Measurements from ENCODE around the gene ANO9.
A peak's percentile ranks its signal among the peaks of the same experiment; 100 is the strongest.
"Not testable (repeated sequence)": the region's sequence is repeated elsewhere in the genome, so short reads cannot be mapped to it uniquely, and the experiment has no call there.

ANO9 gene

GRCh38 chr11:403761-404431 lies 37.9 kb downstream of the ANO9 start:
- no peak for DNase-seq (ENCODE audit: low read depth in 1 of 2, low spot score in 1 of 2)

DNA sequence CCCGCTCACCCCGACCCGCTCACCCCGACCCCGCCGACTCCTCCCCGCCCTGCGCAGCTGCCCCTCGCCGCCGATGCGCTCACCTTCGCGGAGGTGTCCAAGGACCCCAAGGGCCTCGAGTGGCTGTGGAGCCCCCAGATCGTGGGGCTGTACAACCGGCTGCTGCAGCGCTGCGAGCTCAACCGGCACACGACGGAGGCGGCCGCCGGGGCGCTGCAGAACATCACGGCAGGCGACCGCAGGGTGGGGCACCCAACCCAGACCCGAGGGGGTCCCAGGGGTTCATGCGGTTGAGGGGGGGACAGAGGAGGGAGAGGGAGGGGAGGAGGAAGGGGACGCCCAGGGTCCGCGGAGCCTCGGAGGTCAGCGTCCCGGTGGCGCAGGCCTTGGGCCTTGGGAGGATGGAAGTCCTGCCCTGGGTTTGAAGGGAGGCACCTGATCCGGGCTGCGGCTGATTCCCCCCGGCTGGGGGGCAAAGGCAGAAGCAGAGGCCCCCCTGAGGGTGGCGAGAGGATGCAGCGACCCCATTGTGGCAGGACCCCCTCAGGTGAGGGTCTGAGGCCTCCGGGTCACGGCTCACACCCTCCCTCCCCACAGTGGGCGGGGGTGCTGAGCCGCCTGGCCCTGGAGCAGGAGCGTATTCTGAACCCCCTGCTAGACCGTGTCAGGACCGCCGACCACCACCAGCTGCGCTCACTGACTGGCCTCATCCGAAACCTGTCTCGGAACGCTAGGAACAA lies 38.6 kb downstream of the ANO9 start:
- no peak for DNase-seq (ENCODE audit: low read depth in 1 of 2, low spot score in 1 of 2)

GRCh38 chr11:401196-401595 lies 40.6 kb downstream of the ANO9 start:
- DNase-seq (ENCODE audit: low read depth in 1 of 2, low spot score in 1 of 2) = not testable (repeated sequence)

DNA sequence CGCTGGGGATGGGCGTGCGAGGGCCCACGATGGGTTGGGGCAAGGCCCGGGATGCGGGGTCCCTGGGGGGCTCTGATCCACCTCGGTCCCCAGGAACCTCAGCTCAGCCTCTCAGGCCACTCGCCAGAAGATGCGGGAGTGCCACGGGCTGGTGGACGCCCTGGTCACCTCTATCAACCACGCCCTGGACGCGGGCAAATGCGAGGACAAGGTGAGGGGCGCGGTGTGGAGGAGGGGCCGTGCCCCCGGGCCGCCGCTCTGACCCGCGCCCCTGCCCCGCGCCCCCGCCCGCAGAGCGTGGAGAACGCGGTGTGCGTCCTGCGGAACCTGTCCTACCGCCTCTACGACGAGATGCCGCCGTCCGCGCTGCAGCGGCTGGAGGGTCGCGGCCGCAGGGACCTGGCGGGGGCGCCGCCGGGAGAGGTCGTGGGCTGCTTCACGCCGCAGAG lies 41.5 kb downstream of the ANO9 start:
- DNase-seq (ENCODE audit: low read depth in 1 of 2, low spot score in 1 of 2) = no peak

- DNase-seq (ENCODE audit: low read depth in 1 of 2, low spot score in 1 of 2) = no peak
Measured at GRCh38 chr11:399731-400211, 42.0 kb downstream of the ANO9 start.

GRCh38 chr11:398826-399225 lies 43.0 kb downstream of the ANO9 start:
- no peak for DNase-seq (ENCODE audit: low read depth in 1 of 2, low spot score in 1 of 2)

DNA sequence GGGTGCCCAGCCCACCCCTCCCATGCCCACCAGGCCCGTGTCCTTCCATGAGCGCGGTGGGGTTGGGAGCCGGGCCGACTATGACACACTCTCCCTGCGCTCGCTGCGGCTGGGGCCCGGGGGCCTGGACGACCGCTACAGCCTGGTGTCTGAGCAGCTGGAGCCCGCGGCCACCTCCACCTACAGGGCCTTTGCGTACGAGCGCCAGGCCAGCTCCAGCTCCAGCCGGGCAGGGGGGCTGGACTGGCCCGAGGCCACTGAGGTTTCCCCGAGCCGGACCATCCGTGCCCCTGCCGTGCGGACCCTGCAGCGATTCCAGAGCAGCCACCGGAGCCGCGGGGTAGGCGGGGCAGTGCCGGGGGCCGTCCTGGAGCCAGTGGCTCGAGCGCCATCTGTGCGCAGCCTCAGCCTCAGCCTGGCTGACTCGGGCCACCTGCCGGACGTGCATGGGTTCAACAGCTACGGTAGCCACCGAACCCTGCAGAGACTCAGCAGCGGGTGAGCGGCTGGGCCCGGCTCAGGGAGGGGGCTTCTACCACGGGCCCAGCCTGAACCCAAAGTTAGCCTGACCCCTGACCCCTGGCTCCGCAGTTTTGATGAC lies 44.8 kb downstream of the ANO9 start:
- DNase-seq (ENCODE audit: low read depth in 1 of 2, low spot score in 1 of 2) = no peak

DNA sequence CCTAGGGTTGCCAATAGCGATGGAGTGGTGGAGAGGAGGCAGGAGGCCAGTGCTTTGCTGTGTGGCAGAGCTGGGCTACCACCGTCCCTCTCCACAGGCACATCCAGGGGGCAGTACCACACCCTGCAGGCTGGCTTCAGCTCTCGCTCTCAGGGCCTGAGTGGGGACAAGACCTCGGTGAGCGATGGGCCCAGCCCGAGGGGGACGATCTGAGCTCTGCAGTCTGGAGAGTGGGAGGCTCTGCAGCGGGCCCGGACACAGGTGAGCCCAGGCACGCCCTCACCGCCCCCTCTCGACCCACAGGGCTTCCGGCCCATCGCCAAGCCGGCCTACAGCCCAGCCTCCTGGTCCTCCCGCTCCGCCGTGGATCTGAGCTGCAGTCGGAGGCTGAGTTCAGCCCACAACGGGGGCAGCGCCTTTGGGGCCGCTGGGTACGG lies 45.3 kb downstream of the ANO9 start:
- no peak for DNase-seq (ENCODE audit: low read depth in 1 of 2, low spot score in 1 of 2)

- DNase-seq (ENCODE audit: low read depth in 1 of 2, low spot score in 1 of 2) = no peak
Measured at GRCh38 chr11:395866-396265, 45.9 kb downstream of the ANO9 start.

DNA sequence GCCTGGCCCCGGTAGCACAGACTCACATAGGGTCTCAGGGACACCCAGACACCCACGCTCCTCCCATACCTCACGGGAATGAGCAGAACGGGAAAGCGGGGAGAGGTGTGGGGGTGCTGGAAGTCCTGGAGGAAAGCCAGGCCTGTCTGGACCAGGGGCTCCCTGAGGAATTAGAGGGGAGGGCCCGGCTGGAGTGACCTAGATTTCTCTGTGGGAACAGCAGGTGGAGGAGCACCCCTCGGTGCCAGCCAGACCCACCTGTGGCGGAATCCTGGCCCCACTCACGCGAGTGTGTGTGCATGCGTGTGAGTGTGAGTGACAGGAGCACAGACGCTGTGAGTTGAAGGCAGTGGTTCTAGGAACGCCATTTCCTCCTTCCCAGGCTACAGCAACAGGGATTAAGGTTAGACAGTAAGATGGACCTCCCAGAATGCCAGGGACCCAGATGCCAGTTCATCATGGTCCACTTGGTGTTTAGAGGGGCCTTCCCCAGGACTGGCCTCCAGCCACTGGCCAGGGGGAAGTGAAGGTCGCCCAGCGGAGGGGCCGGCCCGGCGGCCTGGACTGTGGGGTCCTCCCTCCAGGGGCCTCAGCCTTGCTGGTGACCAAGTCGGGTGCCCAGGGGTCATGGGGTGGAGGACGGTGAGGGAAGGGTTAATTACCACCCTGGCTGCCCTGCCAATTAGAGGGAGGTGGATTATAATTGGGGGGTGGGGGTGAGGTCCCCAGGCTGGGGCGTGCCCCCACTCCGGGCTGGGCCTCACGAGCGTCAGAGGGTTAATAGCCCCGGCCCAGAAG lies 46.8 kb downstream of the ANO9 start:
- no peak for DNase-seq (ENCODE audit: low read depth in 1 of 2, low spot score in 1 of 2)

DNA sequence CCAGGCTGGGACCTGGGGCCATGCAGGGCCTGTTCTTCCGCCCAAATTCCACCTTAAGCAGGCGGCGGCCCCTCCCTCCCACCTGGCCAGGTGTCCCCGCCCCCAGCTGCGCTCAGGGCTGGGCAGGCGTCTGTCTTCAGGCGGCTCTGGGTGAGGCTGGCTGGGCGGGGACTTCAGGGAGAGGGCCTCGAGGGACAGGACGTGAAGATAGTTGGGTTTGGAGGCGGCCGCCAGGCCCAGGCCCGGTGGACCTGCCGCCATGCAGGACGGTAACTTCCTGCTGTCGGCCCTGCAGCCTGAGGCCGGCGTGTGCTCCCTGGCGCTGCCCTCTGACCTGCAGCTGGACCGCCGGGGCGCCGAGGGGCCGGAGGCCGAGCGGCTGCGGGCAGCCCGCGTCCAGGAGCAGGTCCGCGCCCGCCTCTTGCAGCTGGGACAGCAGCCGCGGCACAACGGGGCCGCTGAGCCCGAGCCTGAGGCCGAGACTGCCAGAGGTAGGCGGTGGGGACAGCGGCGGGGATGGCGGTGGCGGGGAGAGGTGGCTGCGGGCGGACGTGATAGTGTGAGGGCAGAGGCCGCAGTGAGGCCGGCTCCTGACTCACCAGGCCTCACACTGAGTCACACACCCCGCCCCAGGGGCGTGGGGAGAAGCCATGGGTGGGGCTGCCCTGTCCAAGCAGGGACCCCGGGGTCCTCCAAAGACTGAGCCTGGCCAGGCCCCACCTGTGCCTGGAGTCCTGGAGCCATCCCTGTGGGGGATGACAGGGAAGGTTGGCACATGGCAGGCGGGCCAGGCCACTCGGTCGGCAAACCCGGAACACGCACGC lies 47.6 kb downstream of the ANO9 start, which contains the start of gene PKP3:
Gene PKP3, plus strand, starts transcription at position 176 of the 824 bp plus-strand sequence. Its CDS starts 84 bp downstream, at position 260.
- no peak for DNase-seq (ENCODE audit: low read depth in 1 of 2, low spot score in 1 of 2)

DNA sequence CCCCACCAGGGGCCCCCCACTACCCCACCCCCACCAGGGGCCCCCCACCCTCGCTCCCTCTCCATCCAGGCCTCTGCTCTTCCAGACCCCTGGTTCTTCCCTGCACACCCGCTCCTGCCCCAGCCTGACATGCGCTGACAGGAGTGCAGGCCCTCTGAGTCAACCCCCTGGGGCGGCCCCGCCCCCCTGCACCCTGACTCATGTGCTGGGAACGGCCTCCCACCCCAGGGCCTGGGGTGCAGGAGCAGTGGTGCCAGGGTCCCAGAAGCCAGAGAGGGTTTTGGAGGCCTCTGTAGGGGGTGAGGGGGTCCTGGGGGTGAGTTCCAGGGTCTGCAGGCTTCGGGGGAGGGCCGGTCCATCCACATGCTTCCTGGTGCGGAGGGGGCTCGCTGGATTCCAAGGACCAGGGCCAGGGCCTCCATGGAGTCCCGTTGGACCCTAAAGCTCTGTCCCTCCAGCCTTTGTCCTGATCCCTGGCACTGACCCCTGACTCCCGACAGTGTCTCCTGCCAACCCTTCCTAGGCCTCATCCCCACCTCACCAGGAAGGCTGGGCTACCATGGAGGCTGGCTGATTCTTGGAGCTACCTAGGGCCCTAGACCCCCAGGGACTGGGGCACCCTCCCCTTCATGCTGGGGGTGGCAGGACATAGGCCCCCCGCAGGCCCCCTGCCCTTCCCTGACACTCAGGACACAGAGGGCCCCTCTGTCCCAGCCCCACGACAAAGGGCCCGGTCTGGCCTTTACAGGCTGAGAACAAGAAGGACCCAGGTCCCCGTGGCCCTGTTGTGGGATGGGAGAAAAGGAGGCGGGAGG lies 48.4 kb downstream of the ANO9 start:
- peak in 1 of 2 donors; percentile 33 for DNase-seq (ENCODE audit: low read depth in 1 of 2, low spot score in 1 of 2)

DNA sequence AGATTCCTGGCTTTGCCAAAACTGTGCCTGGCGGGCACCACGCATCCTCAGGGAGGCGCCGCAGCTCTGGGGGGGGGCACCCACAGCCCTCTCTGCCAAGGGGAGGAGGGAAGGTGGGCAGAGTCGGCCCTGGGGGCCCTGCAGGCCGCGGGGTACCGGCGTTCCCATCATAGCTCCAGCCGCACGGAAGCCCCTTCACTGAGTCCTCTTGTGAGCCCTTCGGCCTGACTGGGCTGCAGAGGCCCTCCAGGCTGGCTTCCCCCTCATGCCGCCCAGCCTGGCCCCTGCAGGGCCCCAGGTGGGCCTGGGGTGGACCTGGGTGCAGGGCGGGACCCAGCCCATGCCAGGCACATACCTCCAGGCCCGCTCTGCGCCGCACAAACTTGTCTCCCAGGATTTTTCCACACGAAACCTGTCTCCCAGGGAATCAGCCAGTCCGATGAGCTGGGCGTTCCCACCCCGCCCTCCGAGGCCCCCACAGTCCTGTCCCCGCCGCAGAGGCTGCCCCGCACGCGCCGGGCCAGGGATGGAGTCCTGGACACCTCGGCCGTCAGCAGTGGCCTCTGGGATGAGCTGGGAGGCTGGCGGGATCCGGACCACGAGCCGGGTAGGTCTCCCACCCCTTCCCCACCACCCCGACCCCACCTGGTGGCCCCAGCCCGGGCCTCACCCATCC lies 49.6 kb downstream of the ANO9 start:
- DNase-seq (ENCODE audit: low read depth in 1 of 2, low spot score in 1 of 2) = no peak

- no peak for DNase-seq (ENCODE audit: low read depth in 1 of 2, low spot score in 1 of 2)
Measured at GRCh38 chr11:391117-392017, 50.4 kb downstream of the ANO9 start.

DNA sequence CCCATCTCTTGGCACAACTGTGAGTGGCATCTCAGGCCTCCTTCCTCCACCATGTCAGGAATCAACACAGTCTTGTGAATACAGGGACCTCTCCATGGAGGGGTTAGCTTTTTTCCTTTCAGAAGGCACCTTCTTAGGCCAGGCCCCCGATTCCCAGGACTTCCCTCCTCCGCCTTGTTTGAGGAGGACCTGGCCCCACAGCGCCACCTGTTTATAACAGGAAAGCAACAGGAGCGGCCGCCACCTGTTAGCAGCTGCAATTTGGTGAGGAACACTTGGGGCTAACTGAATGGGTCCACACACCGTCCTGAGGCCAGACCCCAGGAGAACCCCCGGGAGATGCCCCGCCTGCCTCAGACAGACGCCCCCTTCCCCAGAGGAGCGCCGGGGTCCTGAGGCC lies 51.6 kb downstream of the ANO9 start:
- DNase-seq (ENCODE audit: low read depth in 1 of 2, low spot score in 1 of 2) = no peak

GRCh38 chr11:389369-389768 lies 52.4 kb downstream of the ANO9 start:
- DNase-seq (ENCODE audit: low read depth in 1 of 2, low spot score in 1 of 2) = not testable (repeated sequence)

DNA sequence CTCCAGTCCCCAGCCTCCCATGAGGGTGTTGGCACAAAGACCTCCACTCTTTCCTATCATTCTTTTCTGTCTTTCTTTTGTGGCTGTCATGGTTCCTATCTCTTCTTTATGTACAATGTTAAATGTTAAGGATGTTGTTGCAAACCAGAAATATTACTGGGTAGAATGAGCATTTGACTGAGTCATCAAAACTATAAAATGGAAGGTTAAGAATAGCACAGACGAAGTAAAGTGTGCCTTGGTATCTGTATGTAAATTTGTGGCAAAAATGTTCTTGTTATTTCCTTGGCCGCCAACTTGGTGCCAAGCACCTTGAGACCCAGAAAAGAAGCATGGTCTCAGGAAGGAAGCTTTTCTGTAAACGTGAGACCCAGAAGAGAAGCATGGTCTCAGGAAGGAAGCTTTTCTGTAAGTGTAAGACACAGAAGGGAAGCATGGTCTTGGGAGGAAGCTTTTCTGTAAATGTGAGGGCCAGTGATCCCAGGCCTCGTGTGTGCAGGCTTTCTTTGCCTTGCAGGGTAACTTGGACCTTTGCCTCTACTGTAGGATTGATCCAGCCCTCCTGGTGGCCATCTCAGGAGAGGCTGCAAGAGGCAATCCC lies 54.5 kb downstream of the ANO9 start:
- DNase-seq (ENCODE audit: low read depth in 1 of 2, low spot score in 1 of 2) = no peak

Data from stimulated activated CD4-positive, alpha-beta T cell treated with anti-CD3 and anti-CD28 coated beads, Interleukin-15, amount 100 ng/mL, for 1 hour (primary cell).